Medulla oblongata (tissue), 1 donor: ENCODE data around the gene PKNOX2.
A peak's percentile ranks its signal among the peaks of the same experiment; 100 is the strongest.

Experiments
- DNase-seq: peaks from one replicate; pipeline ENCODE4 v3.0.0-alpha.2; 2015; ENCODE audit errors: extremely low spot score

Gene PKNOX2

GRCh38 chr11:125262194-125262829, 97.8 kb downstream of the PKNOX2 start:
- DNase-seq, result no peak

GRCh38 chr11:125262830-125263218, 98.3 kb downstream of the PKNOX2 start:
- peak; percentile 40 for DNase-seq

- DNase-seq, result peak; percentile 85
Measured at GRCh38 chr11:125263268-125263790, 98.8 kb downstream of the PKNOX2 start.

GRCh38 chr11:125264100-125265022, 99.8 kb downstream of the PKNOX2 start:
- no peak for DNase-seq

- no peak for DNase-seq
Measured at GRCh38 chr11:125267548-125267947, 103.0 kb downstream of the PKNOX2 start.

- DNase-seq, result no peak
Measured at GRCh38 chr11:125268611-125269010, 104.1 kb downstream of the PKNOX2 start.

GRCh38 chr11:125270106-125270505, 105.6 kb downstream of the PKNOX2 start:
- DNase-seq, result no peak

GRCh38 chr11:125270711-125271110, 106.2 kb downstream of the PKNOX2 start:
- no peak for DNase-seq

GRCh38 chr11:125271483-125272091, 107.0 kb downstream of the PKNOX2 start:
- no peak for DNase-seq

- no peak for DNase-seq
Measured at GRCh38 chr11:125272092-125272491, 107.5 kb downstream of the PKNOX2 start.

- DNase-seq, result peak; percentile 22
Measured at GRCh38 chr11:125272821-125273220, 108.3 kb downstream of the PKNOX2 start.

GRCh38 chr11:125273519-125274000, 109.0 kb downstream of the PKNOX2 start:
- DNase-seq, result no peak

- no peak for DNase-seq
Measured at GRCh38 chr11:125274309-125274708, 109.8 kb downstream of the PKNOX2 start.

- no peak for DNase-seq
Measured at GRCh38 chr11:125274774-125275173, 110.2 kb downstream of the PKNOX2 start.

- DNase-seq, result no peak
Measured at GRCh38 chr11:125275905-125276618, 111.5 kb downstream of the PKNOX2 start.

GRCh38 chr11:125276619-125276976, 112.0 kb downstream of the PKNOX2 start:
- DNase-seq, result no peak

GRCh38 chr11:125279676-125280418, 115.3 kb downstream of the PKNOX2 start:
- DNase-seq, result no peak

- DNase-seq, result no peak
Measured at GRCh38 chr11:125280646-125281045, 116.1 kb downstream of the PKNOX2 start.

GRCh38 chr11:125281831-125282595, 117.5 kb downstream of the PKNOX2 start:
- DNase-seq, result no peak

GRCh38 chr11:125282596-125282914, 118.0 kb downstream of the PKNOX2 start:
- DNase-seq, result no peak
